H1 (cell line): ENCODE data around the gene LAYN.

Experiments used
- CHD1 ChIP-seq: IDR thresholded peaks from 2 replicates; pipeline ENCODE4 v1.6.1; 2012; ENCODE audit warnings: low read depth, low read length, improper control_type of control experiment
- CTCF ChIP-seq, 3 experiments: IDR thresholded peaks; 1 replicate in 2 of 3; 2 replicates in 1 of 3; pipeline versions ENCODE4 v1.5.1 to v1.6.1; 2011; ENCODE audit warnings: low read length in 3 of 3, mild to moderate bottlenecking in 3 of 3, inconsistent platforms in 2 of 3, low read depth in 1 of 3, moderate library complexity in 1 of 3; ENCODE audit not compliant: insufficient read depth in 1 of 3; ENCODE audit errors: control extremely low read depth in 1 of 3
- EGR1 ChIP-seq: IDR thresholded peaks from 2 replicates; pipeline ENCODE4 v1.6.1; 2011; ENCODE audit warnings: low read depth, low read length, borderline replicate concordance
- EP300 ChIP-seq, 2 experiments: IDR thresholded peaks; 1 replicate in 1 of 2; 2 replicates in 1 of 2; pipeline ENCODE4 v1.6.1; 2011 to 2012; ENCODE audit warnings: low read depth in 2 of 2, low read length in 2 of 2, mild to moderate bottlenecking in 2 of 2, borderline replicate concordance in 1 of 2, inconsistent platforms in 1 of 2, moderate library complexity in 1 of 2
- MAX ChIP-seq: IDR thresholded peaks from 2 replicates; pipeline ENCODE4 v1.6.1; 2012; ENCODE audit warnings: inconsistent platforms
- POLR2A ChIP-seq, 2 experiments: IDR thresholded peaks; 1 replicate in 1 of 2; 2 replicates in 1 of 2; pipeline ENCODE4 v1.6.1; 2011; ENCODE audit warnings: low read depth in 2 of 2, low read length in 2 of 2, mild to moderate bottlenecking in 2 of 2; ENCODE audit errors: control extremely low read depth in 1 of 2
- POLR2AphosphoS5 ChIP-seq: IDR thresholded peaks from 2 replicates; pipeline ENCODE4 v1.6.1; 2011; ENCODE audit warnings: low read depth, low read length
- RBBP5 ChIP-seq: IDR thresholded peaks from 2 replicates; pipeline ENCODE4 v1.7.1; 2012; ENCODE audit warnings: low read depth, mild to moderate bottlenecking, inconsistent platforms, low read length, moderate library complexity, borderline replicate concordance
- SP1 ChIP-seq: IDR thresholded peaks from 2 replicates; pipeline ENCODE4 v1.6.1; 2011; ENCODE audit warnings: low read depth, low read length
- TEAD4 ChIP-seq: IDR thresholded peaks from 2 replicates; pipeline ENCODE4 v1.6.1; 2012; ENCODE audit warnings: low read depth, low read length, inconsistent platforms, mixed read lengths

GRCh38 chr11:111540114-111540936 is at the start of gene LAYN:
- TF ChIP-seq POLR2A (IDR thresholded peaks at IDR 0.05; ENCODE audit: control extremely low read depth in 1 of 2, low read depth in 2 of 2, low read length in 2 of 2) = no peak
- TF ChIP-seq CTCF (IDR thresholded peaks at IDR 0.05; ENCODE audit: control extremely low read depth in 1 of 3, insufficient read depth in 1 of 3, low read depth in 1 of 3, low read length in 3 of 3) = no peak
- TF ChIP-seq EP300 (IDR thresholded peaks at IDR 0.05; ENCODE audit: borderline replicate concordance in 1 of 2, low read depth in 2 of 2, low read length in 2 of 2) = no peak
- TF ChIP-seq TEAD4 = no peak
- no peak for TF ChIP-seq EGR1
- no peak for TF ChIP-seq POLR2AphosphoS5
- TF ChIP-seq MAX = peak; percentile 87
- TF ChIP-seq CHD1 = no peak
- TF ChIP-seq RBBP5 = peak; percentile 55
- TF ChIP-seq SP1 = no peak
